Mesothelial cell of epicardium (in vitro differentiated cells): ENCODE results near the gene NOL8. TPM values are rescaled to one million over a fixed set of nuclear protein-coding genes. Genes with fewer than 3 reads are reported as not detected.
A peak's percentile ranks its signal among the peaks of the same experiment; 100 is the strongest.

Experiments used
- DNase-seq, 2 experiments: peaks; one replicate each; pipeline ENCODE4 v3.0.0; 2021; ENCODE audit warnings: low spot score in 2 of 2; ENCODE audit not compliant: unreplicated experiment in 2 of 2
- H3K27ac Mint-ChIP-seq: 2 replicates; pipeline ENCODE4 v1.8.0; 2021; ENCODE audit warnings: mixed read lengths
- H3K27me3 Mint-ChIP-seq: 2 replicates; pipeline ENCODE4 v1.8.0; 2021; ENCODE audit warnings: low read depth, mixed read lengths
- H3K36me3 Mint-ChIP-seq: 2 replicates; pipeline ENCODE4 v1.8.0; 2021; ENCODE audit warnings: mixed read lengths
- H3K4me1 Mint-ChIP-seq: 2 replicates; pipeline ENCODE4 v1.8.0; 2021; ENCODE audit warnings: mixed read lengths
- H3K4me3 Mint-ChIP-seq: 2 replicates; pipeline ENCODE4 v1.8.0; 2021; ENCODE audit warnings: mild to moderate bottlenecking, moderate library complexity, mixed read lengths
- H3K9me3 Mint-ChIP-seq: 2 replicates; pipeline ENCODE4 v1.8.0; 2021; ENCODE audit warnings: mixed read lengths
- total RNA-seq: library from RNA; stranded (reverse); gene quantifications from 3 replicates; pipeline ENCODE4 v1.2.1, GENCODE V29; 2021
- TF ChIP-seq, protein P1 (sequence below): fragments of 200-600 bp; sonication (generic); IDR thresholded peaks from one replicate; pipeline ENCODE4 v1.5.0; 2021; ENCODE audit warnings: antibody characterized with exemption; ENCODE audit not compliant: unreplicated experiment

NOL8 gene
- total RNA-seq, 1 donor from 2014 or later = 42.7 TPM

DNA sequence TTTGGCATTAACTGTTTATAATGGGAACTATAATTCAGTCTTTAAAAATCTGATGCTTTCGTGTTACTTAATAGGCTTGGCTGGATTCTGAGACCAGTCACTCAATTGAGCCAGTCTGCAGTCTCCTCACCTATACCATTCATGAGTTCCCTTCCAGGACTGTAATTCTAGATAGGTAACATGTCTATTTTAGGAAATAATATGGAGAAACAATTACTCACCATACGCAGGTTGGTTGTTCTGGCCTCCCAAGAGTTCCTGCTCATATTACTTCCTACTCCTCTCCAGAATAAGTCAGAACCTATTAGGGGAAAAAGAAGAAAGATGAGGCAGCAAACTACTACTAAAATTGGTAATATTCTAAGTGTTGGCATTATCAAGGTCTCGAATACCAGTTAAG, 27.1 kb downstream of the NOL8 start:
- Mint-ChIP-seq H3K27me3 (no peaks in the 10 kb centered on the region), H3K4me3 (no peak overlapping the region), H3K36me3 (peaks cover 22% of the 10 kb centered on the region), H3K4me1 (peaks cover 25% of the 10 kb centered on the region), H3K27ac (no peak overlapping the region), H3K9me3 (no peaks in the 10 kb centered on the region)
- DNase-seq = no peak
- TF ChIP-seq, protein P1, sequence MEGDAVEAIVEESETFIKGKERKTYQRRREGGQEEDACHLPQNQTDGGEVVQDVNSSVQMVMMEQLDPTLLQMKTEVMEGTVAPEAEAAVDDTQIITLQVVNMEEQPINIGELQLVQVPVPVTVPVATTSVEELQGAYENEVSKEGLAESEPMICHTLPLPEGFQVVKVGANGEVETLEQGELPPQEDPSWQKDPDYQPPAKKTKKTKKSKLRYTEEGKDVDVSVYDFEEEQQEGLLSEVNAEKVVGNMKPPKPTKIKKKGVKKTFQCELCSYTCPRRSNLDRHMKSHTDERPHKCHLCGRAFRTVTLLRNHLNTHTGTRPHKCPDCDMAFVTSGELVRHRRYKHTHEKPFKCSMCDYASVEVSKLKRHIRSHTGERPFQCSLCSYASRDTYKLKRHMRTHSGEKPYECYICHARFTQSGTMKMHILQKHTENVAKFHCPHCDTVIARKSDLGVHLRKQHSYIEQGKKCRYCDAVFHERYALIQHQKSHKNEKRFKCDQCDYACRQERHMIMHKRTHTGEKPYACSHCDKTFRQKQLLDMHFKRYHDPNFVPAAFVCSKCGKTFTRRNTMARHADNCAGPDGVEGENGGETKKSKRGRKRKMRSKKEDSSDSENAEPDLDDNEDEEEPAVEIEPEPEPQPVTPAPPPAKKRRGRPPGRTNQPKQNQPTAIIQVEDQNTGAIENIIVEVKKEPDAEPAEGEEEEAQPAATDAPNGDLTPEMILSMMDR = no peak

DNA sequence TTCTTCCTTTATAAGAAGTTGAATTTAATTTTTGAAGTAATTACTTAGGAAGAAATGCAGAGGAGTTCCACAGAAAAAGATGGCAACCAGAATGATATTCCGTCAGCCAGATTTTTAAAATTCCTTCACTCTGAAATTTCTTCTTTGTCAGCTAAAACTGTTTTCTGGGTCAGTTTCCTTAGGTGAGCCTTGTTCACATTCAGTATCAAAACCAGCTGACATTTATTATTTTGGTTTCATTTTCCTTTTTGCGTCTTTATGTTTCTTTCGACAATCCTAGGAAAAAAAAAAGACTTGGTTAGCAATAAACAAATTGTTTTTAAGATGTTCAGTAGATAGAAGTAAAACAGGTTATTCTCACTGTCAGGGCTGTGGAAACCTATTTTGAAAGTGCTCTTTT, 27.5 kb downstream of the NOL8 start:
- Mint-ChIP-seq H3K36me3 (peaks cover 18% of the 10 kb centered on the region), H3K4me1 (peaks cover 29% of the 10 kb centered on the region), H3K9me3 (no peaks in the 10 kb centered on the region), H3K27ac (no peak overlapping the region), H3K4me3 (no peak overlapping the region), H3K27me3 (no peaks in the 10 kb centered on the region)
- TF ChIP-seq, protein P1 = no peak
- no peak for DNase-seq

DNA sequence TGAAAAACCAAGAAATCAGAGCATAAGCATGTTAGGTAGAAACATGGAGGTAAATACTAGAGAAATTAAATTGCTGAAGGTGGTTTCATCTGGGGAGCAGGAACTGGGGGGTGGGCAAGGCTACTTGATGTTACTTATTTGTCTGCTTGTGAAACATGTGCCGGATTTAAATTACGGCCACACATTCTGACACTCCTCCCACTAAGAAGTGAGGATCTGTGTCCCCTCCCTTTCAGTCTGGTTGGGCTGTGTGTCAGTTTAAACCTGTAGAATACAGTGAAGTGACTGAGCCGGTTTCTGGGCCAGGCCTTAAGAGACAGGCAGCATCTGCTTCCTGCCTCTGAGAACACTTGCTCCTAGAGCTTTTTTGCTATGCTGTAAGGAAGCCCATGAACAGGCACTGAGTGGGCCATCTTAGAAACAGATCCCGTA, 29.3 kb downstream of the NOL8 start:
- no peaks in the 10 kb centered on the region for H3K27me3 Mint-ChIP-seq
- peaks cover 19% of the 10 kb centered on the region for H3K36me3 Mint-ChIP-seq
- peak overlapping the region; percentile 84 for H3K27ac Mint-ChIP-seq
- DNase-seq = no peak
- TF ChIP-seq, protein P1 = no peak
- no peaks in the 10 kb centered on the region for H3K9me3 Mint-ChIP-seq
- peaks cover 39% of the 10 kb centered on the region for H3K4me1 Mint-ChIP-seq
- no peak overlapping the region for H3K4me3 Mint-ChIP-seq

DNA sequence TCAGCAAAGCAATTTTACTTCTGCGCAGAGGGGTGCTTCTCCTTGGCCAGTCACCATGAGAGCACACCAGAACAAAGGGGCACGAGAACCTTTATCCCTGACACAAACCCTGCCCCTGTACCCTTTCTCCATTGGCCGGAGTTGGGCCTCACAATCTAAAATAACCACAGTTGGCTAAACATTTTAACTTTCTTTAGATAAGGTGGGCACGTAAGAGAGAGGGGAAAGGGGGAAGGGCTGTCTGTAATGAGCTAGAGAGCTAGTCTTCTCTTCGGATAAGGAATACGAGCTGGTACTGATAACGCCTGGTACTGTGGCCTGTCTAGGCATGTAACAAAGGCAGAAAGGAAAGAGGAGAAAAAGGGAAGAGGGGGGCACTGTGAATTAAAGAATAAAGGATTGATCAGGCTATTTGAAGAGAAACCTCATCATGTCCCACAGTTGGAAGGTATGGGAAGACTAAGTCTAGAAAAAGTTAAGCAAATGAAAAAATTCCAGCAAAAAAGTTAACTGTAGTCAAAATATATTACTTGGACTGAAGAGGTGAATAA, 29.8 kb downstream of the NOL8 start:
- H3K27ac Mint-ChIP-seq = peak overlapping the region; percentile 84
- H3K9me3 Mint-ChIP-seq = no peaks in the 10 kb centered on the region
- peak overlapping the region; percentile 7 for H3K4me3 Mint-ChIP-seq
- no peak for DNase-seq
- peaks cover 23% of the 10 kb centered on the region for H3K36me3 Mint-ChIP-seq
- peaks cover 39% of the 10 kb centered on the region for H3K4me1 Mint-ChIP-seq
- H3K27me3 Mint-ChIP-seq = no peaks in the 10 kb centered on the region
- TF ChIP-seq, protein P1 = no peak

DNA sequence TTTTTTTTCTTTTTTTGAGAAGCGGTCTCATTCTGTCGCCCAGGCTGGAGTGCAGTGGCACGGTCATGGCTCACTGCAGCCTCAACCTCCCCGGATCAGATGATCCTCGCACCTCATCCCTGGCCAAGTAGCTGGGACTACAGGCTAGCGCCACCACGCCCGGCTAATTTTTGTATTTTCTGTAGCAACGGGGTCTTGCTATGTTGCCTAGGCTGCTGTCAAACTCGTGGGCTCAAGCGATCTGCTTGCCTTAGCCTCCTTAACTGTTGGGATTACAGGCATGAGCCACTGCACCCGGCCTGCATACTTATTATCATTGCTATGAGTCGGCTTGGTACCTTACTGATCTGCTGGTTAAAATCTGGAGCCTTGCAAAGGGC, 30.9 kb downstream of the NOL8 start:
- Mint-ChIP-seq H3K4me3 (peak overlapping the region; percentile 98), H3K27me3 (no peaks in the 10 kb centered on the region), H3K27ac (peak overlapping the region; percentile 99), H3K4me1 (peaks cover 39% of the 10 kb centered on the region), H3K36me3 (peaks cover 30% of the 10 kb centered on the region), H3K9me3 (peaks cover 6% of the 10 kb centered on the region)
- TF ChIP-seq, protein P1 = no peak
- DNase-seq = no peak
